Stimulated activated CD8-positive, alpha-beta memory T cell treated with anti-CD3 and anti-CD28 coated beads, Interleukin-12 subunit alpha, Interleukin-12 subunit beta, amount 100 ng/mL, for 1 hour (primary cell): ENCODE data around the gene CST11.

Experiments
- DNase-seq: peaks from one replicate; pipeline ENCODE4 v3.0.0-alpha.2; 2020; ENCODE audit warnings: low read depth

CST11 gene

DNA sequence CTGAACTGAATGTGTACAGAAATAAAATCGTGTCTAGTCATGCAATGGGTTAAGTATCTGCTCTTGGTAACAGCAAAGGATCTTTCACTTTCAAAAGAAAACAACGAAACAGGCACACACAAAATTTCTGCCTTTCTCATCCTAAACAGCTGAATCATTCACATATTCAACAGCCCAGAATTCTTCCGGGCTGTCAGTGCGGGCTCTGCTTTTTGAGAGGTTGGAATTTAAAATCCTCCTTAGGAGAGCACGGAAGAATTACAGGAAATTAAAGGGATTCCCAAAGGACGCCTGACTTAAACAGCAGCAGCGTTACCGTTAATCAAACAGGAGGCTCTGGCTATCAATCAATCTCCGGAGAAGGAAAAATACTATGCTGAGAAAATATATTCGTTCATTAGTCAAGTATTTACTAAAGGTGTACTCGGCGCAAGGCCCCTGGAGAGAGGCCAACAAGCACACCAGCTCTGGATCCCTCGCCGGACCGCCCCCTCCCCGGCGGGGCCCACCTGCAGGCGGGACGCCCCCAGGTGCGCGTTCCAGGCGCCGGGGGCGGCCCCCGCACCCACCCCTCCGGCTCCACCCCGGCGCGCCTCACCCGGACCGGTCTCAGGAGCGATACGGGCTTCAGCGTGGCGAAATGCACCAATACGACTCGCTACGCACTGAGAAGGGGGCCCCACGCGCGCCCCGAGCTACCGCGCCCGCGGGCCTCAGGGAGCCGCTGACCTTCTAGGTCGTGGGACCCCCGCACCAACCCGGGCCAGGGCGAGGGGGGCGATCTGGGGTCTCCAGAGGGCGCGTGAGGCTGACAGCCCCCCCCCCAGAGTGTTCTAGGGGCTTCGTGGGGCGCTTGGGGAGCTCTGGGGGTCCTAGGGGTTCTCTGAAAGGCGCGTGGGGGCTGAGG is 32.4 kb downstream of the CST11 start:
- no peak for DNase-seq

DNA sequence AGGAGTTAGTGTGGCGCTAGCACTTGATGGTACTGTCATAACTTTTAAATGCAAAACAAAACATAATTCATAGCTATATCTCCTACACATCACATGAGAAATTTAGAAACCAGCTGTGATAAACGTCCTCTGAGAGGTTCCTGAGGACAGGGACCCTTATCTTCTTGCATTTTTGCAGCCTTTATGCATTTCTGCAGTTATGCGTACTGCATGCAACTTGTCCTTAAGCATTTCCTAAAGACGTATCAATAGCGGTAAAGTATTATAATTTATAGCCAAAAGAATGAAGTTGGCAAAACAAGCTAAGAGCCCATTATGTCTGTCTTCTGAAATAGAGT is 33.0 kb downstream of the CST11 start:
- DNase-seq, result no peak

DNA sequence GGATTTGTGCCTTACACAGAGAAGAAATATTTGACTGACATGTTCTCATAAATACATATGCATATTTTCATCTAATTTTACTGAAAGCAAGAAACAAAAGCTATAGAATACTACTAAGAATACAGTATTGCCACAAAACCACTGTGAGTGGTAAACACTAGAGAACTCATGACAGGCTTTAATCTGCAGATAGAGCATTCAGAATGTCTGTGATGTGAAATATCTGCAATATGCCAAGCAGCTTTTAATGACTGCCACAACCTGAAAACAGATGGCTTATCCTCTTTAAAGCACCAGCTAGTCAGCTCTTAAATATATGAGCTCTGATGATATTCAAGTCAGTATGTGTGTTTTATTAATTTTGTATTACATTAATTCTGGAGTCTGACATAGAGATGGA is 34.8 kb downstream of the CST11 start:
- no peak for DNase-seq

DNA sequence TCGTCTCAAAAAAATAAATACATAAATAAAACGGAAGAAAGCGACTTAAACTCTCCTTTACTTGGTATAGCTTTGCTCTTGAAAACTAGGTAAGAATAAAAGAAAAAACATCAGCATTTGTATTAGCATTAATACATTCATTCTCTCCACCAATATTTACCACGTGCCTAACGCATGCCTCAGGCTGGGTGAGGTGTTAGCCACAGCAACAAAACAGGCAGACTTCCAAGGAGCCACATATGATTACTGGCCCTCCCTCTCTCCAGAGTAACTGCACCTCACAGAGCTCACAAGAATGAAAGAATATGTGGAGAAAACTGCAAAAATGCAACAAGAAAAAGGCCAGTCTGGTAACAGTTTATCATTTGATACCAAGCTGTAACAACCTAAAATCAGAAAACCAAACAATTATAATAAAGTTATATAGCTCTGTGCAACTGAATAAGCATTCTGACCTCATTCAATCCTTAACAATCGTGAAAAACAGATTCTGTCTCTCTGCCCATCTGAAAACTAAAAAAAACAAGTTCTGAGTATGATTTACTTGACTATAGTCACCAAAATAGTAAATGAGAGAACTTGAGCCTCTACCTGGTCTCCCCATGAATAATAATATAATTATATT is 36.6 kb downstream of the CST11 start:
- no peak for DNase-seq

DNA sequence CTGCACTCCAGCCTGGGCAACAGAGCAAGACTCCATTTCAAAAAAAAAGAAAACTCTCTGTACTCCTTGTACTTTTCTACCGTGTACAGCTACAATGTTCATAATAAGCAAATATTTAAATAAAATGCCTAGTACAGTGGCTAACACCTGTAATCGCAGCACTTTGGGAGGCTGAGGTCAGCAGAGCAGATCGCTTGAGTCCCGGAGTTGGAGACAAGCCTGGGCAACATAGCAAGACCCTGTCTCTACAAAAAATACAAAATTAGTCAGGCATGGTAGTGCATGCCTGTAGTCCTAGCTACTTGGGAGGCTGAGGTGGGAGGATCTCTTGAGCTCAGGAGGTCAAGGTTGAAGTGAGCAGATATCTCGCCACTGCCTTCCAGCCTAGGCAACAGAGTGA is 37.1 kb downstream of the CST11 start:
- no peak for DNase-seq

DNA sequence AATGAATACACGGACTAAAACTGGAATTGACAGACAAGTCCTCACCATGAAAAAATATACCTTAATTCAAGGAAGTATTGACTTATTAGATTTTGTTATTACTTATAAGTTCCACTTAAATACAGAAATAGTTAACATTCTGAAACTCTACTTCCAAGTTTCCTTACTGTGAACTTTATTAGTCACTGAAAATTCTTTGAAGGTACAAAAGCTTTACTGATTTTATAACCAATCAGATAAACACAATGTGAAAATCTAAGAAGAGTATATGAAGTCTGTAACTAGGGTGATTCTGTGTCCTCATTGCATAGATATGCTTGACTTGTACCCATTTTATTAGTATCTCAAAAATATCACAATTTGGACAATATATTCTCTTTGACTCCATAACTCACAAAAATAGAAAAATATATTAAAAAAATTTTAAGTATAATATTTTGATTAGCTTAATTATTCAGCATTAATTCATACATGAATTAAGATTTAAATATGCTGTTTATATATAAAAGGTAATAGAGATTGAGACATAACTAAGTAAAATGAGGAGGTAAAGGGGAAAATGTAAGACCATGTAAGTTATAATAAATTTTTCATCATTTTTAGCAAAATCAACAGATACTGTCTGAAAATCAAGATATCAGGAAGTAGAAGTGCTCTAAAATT is 38.0 kb downstream of the CST11 start:
- no peak for DNase-seq

DNA sequence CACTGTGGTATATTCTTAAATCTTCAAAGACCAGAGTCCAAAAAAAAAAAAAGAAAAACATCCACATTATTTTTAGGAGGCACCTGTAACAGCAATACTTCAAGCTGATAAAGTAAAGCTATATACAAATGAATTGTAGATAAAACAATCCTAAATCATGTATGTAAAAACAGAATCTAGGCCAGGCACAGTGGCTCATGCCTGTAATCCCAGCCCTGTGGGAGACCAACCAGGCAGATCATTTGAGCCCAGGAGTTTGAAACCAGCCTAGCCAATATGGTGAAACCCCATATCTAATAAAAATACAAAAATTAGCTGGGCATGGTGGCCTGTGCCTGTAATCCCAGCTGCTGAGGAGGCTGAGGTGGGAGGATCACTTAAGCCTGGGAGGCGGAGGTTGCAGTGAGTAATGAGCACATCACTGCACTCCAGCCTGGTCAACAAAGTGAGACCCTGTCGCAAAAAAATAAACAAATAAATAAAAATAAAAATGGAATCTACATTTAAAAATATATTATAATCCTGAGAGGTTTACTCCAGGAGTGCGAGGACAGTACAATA is 38.7 kb downstream of the CST11 start:
- DNase-seq, result no peak

DNA sequence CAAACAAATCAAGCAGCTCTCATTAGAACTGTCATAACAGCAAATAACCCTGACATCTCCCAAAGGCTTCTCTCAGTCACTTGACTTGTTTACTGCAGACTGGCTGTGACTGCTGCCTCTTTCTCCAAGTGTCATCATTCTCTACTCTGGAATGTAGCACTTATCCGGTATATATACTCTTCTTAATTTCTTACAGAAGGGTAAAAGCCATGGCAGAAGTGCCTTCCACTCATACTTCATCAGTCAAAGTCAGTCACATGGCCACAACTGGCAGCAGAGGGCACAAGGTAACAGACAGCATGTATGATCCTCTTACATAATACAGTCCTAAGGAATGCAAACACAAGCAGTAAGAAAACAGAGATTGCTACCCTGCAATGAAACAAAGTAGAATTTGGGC is 40.6 kb downstream of the CST11 start:
- DNase-seq, result no peak

DNA sequence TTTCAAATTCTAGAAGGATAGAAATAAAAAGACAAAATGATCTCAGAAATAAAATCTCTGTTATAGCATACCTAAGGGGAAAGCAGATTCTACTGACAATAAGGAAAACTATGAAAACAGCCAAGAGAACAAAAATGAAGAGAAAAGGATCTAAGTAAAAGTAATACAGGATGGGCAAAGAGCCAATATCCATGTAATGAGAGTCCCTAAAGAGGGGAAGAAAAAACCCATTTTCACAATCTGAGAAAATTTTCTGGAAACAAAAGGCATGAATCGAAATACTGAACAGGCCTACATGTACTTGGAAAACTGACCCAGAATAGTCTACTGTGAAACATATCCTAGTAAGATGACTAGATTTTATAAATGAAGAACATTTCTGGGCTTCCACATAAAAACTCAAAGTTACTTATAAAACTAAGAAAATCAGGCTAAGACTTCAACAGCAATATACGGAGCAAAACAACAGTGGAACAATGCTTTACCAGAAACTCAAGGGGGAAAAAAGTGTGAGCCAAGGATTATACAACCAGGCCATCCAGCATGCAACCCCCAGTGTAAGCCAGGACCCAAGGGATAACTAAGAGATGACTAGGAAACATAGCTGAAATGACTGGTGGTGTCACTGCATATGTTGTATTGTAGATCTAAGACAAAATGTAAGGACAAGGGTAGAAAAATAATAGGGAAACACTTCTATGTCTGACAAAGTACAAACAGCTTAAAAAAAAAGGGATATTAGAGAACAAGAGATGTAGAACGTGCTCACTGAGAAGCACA is 41.6 kb downstream of the CST11 start:
- no peak for DNase-seq

DNA sequence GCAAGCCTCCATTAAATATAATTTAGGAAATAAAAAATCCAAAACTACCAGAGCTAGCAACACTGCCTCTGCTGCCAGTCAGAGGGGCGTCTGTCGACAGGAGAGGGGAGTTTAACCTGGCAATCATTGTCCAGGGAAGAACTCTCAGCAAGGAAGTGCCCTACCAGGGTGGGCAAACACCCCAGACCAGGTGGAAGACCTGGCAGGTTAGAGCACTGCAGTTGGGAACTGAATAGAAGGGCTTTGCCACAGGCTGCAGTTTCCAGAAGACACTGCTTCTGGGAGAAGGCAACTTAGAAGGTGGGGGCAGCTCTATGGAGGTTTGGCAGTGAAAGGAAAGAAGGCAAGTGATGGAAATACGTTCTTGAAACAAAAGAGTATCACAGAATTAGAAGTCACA is 42.9 kb downstream of the CST11 start:
- DNase-seq, result no peak

DNA sequence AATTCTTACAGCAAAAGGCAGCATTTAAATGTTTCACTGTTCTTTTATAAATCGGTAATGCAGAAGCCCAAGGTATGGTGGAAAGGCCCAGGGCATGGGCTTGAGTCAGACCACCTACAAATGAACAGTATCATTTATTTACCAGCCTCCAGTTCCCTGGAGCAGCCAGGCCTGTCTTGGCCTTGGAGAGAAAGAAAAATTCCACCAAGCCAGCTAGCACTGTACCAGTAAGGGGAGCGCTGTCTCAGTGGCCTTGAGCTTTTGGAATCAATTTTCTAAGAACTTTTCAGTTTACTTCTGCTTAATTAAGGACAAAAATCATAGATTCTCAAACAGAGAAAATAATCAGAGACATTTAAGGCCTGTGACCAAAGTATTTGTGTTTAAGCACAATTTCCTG is 43.7 kb downstream of the CST11 start:
- DNase-seq, result no peak

DNA sequence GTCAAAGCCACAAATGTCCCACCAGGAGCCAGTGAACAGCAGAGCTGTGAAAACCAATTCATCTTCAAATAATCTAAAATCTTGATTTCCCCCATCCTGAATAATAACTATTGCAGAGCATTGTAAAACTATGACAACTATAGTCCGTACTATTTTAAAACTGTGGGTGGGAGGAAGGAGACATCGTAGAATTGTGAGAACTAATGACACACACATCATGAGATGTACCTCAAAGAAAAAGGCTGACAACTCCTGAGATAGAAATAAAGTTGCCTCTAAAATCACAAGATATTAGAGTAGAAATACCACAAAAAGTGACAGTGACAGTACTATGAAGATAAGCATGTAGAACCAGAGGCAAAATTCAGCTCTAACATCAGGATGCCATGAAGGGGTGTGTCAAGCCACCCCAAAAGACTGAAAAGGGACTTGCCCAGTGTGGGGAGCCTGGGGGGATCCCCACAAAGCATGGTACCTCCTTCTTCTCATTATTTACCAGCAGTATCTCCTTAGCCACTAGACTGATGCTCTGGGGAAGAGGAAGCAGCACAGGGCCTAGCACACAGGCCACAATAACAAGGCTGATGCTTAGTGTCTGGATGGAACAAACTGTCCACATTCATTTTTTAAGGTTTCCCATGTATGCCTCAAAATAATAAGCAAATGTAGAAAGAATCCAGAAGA is 44.8 kb downstream of the CST11 start:
- no peak for DNase-seq

DNA sequence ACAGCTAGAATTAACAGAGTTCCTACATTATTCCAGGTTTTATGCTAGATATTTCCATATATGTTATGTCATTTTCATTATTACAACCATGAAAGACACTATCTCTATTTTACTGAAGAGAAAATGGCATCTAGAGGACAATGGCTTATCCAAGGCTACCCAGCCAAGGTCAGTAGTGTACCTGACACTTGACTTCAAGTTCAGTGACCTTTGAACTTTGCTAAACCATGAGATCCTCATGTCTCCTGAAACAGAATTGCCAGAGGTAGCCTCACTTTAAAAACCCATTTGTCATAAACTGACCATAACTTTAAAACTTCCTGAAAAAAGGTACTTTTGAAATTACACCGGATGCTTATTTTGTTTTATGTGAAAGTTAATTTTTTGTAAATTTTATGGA is 45.8 kb downstream of the CST11 start:
- no peak for DNase-seq

DNA sequence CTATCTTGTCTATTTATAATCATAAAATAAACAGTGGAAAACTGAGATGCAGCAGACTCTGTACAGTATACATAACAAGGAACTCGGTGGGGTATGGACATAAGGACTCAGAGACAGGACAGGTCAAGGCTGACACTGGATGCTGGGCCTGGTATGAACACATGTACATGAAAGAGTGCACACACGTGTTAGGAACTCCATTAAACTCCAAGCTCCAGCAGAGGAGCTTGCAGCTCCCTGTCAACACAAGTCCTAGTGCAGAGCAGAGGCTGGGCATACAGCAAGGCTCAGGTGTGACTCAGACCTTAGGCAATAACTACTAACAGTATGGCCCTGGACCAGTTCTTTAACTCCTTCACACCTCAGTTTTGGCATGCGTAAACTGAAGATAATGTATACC is 48.5 kb downstream of the CST11 start:
- no peak for DNase-seq

DNA sequence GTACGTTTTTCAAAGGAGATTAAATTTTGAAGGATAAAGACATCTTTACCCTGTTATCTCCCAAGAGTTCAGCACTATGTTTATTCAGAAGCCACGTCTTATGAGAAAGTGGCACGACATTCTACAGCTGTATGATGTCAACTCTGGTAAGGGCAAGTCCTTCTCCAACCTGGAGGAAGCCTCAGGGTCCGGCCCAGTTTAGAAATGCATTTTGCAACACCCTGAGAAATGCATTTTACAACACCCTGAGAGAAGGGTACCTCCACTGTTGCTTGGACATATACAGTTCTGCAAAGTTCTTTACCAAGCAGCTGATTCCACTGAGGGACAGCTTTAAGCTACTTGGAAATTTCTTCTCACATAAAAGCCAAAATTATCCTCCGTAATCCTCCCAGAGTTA is 48.9 kb downstream of the CST11 start:
- DNase-seq, result no peak

DNA sequence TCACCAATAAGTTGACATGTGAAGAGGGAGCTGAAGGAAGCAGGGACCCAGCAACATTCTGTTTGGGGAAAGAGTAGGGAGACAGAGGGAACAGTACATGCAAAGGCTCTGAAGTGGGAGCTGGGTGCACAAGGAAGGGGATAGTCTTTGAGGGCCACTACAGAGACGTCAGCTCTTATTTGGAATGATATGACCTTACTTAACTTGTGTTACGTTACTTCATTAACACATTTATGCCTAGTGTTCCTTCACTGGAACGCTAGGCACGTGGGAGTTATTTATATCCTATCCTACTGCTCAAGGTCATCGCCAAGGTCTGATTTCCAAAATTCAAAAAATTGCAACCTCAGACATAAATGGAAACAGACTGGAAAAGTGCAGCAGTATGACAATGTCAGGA is 51.6 kb downstream of the CST11 start:
- no peak for DNase-seq
